A549 (cell line): ENCODE measurements around the gene CIPC. TPM values are rescaled to one million over a fixed set of nuclear protein-coding genes. Genes with fewer than 3 reads are reported as not detected.
A peak's percentile ranks its signal among the peaks of the same experiment; 100 is the strongest.

Source experiments
- ATAC-seq, 2 experiments: fragments of 200-7000 bp in 1 of 2; fragments of >200 bp in 1 of 2; cut with Nextera tagmentation in 1 of 2; cut with Tn5 transposase in 1 of 2; 3 replicates each; pipeline versions ENCODE4 v1.8.0 to v1.9.1; 2018 to 2020; ENCODE audit warnings: mild to moderate bottlenecking in 1 of 2, moderate library complexity in 1 of 2
- CTCF ChIA-PET: fragments of 300-600 bp; sonication (Branson Sonifier 250); formaldehyde crosslinking; extraction: SDS; loops from one replicate; lab custom pipeline; 2021; ENCODE audit warnings: antibody characterized with exemption, inconsistent platforms; lab: Yijun Ruan, JAX
- POLR2A ChIA-PET: fragments of 350-600 bp; formaldehyde crosslinking; extraction: SDS; loops from one replicate; lab custom pipeline; 2021; ENCODE audit warnings: antibody characterized with exemption, inconsistent platforms; lab: Yijun Ruan, JAX
- DNase-seq, 2 experiments: peaks; one replicate each; pipeline versions ENCODE4 v3.0.0 to v3.0.0-alpha.2; 2011 to 2016; ENCODE audit warnings: low read depth in 1 of 2, low spot score in 1 of 2
- FAIRE-seq: peaks from 2 replicates; lab custom pipeline; 2011; peaks lifted over from hg19 to GRCh38; lab: Jason Lieb, UNC
- H3K27ac ChIP-seq, 2 experiments: fragments of >200 bp; sonication (Bioruptor Twin); formaldehyde crosslinking; 3 replicates each; pipeline ENCODE4 v1.5.1; 2016 to 2017
- H3K4me1 ChIP-seq: fragments of >200 bp; sonication (Bioruptor Twin); formaldehyde crosslinking; 3 replicates; pipeline ENCODE4 v1.6.1; 2016
- H3K4me2 ChIP-seq: fragments of >200 bp; sonication (Bioruptor Twin); formaldehyde crosslinking; 3 replicates; pipeline ENCODE4 v1.6.1; 2016
- H3K4me3 ChIP-seq: fragments of >200 bp; sonication (Bioruptor Twin); formaldehyde crosslinking; 3 replicates; pipeline ENCODE4 v1.5.1; 2016
- H3K9me3 ChIP-seq: fragments of >200 bp; sonication (Bioruptor Twin); formaldehyde crosslinking; 3 replicates; pipeline ENCODE4 v1.6.1; 2016
- BCL3 ChIP-seq: fragments of >200 bp; sonication (Bioruptor Twin); formaldehyde crosslinking; IDR thresholded peaks from 3 replicates; pipeline ENCODE4 v1.6.1; 2016
- CBX2 ChIP-seq: fragments of 200-600 bp; sonication (generic); IDR thresholded peaks from 2 replicates; pipeline ENCODE4 v1.6.1; 2016; ENCODE audit warnings: low read depth, mild to moderate bottlenecking, borderline replicate concordance
- CBX8 ChIP-seq: fragments of 200-600 bp; sonication (generic); IDR thresholded peaks from 2 replicates; pipeline ENCODE4 v1.6.1; 2016
- CEBPB ChIP-seq, 2 experiments: fragments of >200 bp in 1 of 2; sonication (Bioruptor Twin) in 1 of 2; formaldehyde crosslinking in 1 of 2; IDR thresholded peaks; 2 replicates each; pipeline ENCODE4 v1.6.1; 2012 to 2016
- CHD2 ChIP-seq: fragments of 150-350 bp; IDR thresholded peaks from 2 replicates; pipeline ENCODE4 v1.6.1; 2014; ENCODE audit warnings: low read length; ENCODE audit not compliant: partially characterized antibody
- CHD4 ChIP-seq: fragments of 200-600 bp; sonication (generic); IDR thresholded peaks from 2 replicates; pipeline ENCODE4 v1.6.1; 2016; ENCODE audit warnings: antibody characterized with exemption, mild to moderate bottlenecking, borderline replicate concordance
- EHMT2 ChIP-seq: fragments of 200-600 bp; sonication (generic); IDR thresholded peaks from 2 replicates; pipeline ENCODE4 v1.6.1; 2016; ENCODE audit warnings: antibody characterized with exemption, low read depth, mild to moderate bottlenecking, moderate library complexity
- ESRRA ChIP-seq: fragments of 150-350 bp; IDR thresholded peaks from 2 replicates; pipeline ENCODE4 v1.6.1; 2014; ENCODE audit warnings: mild to moderate bottlenecking, low read length, borderline replicate concordance
- FOSL2 ChIP-seq, 2 experiments: fragments of 450-650 bp in 1 of 2; fragments of >200 bp in 1 of 2; sonication (Bioruptor Twin) in 1 of 2; formaldehyde crosslinking; IDR thresholded peaks; 2 replicates each; pipeline versions ENCODE4 v1.5.0 to v1.6.1; 2016 to 2020; ENCODE audit warnings: mild to moderate bottlenecking in 1 of 2, moderate library complexity in 1 of 2
- FOXS1 ChIP-seq: fragments of 250-450 bp; sonication (Bioruptor Pico); IDR thresholded peaks from 2 replicates; pipeline ENCODE4 v1.5.0; 2020; ENCODE audit warnings: mild to moderate bottlenecking, moderate library complexity
- GATA3 ChIP-seq: IDR thresholded peaks from 2 replicates; pipeline ENCODE4 v1.6.1; 2012; ENCODE audit warnings: borderline replicate concordance
- HDAC2 ChIP-seq: fragments of 200-600 bp; sonication (generic); IDR thresholded peaks from 2 replicates; pipeline ENCODE4 v1.6.1; 2016
- HES2 ChIP-seq: fragments of >200 bp; sonication (Bioruptor Twin); formaldehyde crosslinking; IDR thresholded peaks from 2 replicates; pipeline ENCODE4 v1.6.1; 2016
- HOXA7 ChIP-seq: fragments of 250-450 bp; sonication (Bioruptor Pico); IDR thresholded peaks from 2 replicates; pipeline ENCODE4 v1.5.0; 2020; ENCODE audit warnings: mild to moderate bottlenecking, moderate library complexity
- HOXB5 ChIP-seq: fragments of 250-450 bp; sonication (Bioruptor Pico); IDR thresholded peaks from 2 replicates; pipeline ENCODE4 v1.5.0; 2020; ENCODE audit warnings: mild to moderate bottlenecking, moderate library complexity
- JUN ChIP-seq, 2 experiments: fragments of >200 bp; sonication (Bioruptor Twin); formaldehyde crosslinking; IDR thresholded peaks; 2 replicates in 1 of 2; 3 replicates in 1 of 2; pipeline ENCODE4 v1.6.1; 2016 to 2017
- MYC ChIP-seq: IDR thresholded peaks from 2 replicates; pipeline ENCODE4 v1.6.1; 2012; ENCODE audit warnings: mild to moderate bottlenecking, inconsistent platforms, low read length, improper control_type of control experiment, borderline replicate concordance
- NFE2L2 ChIP-seq: fragments of 150-350 bp; conservative IDR thresholded peaks from 2 replicates; pipeline ENCODE4 v1.6.1; 2014; ENCODE audit warnings: low read length
- POLR2A ChIP-seq: IDR thresholded peaks from 2 replicates; pipeline ENCODE4 v1.6.1; 2012; ENCODE audit warnings: mild to moderate bottlenecking, low read length
- POLR2AphosphoS2 ChIP-seq: conservative IDR thresholded peaks from 2 replicates; pipeline ENCODE4 v1.6.1; 2012; ENCODE audit warnings: low read length, improper control_type of control experiment, inconsistent platforms
- RAD21 ChIP-seq, 2 experiments: fragments of >200 bp in 1 of 2; sonication (Bioruptor Twin) in 1 of 2; formaldehyde crosslinking in 1 of 2; IDR thresholded peaks in 1 of 2; conservative IDR thresholded peaks in 1 of 2; 2 replicates in 1 of 2; 3 replicates in 1 of 2; pipeline ENCODE4 v1.6.1; 2012 to 2018; ENCODE audit warnings: inconsistent platforms in 1 of 2
- REST ChIP-seq: fragments of 200-600 bp; sonication (generic); IDR thresholded peaks from 2 replicates; pipeline ENCODE4 v1.6.1; 2016; ENCODE audit warnings: antibody characterized with exemption, mild to moderate bottlenecking, moderate library complexity
- RFX5 ChIP-seq: fragments of 450-650 bp; IDR thresholded peaks from 2 replicates; pipeline ENCODE4 v1.7.1; 2014; ENCODE audit warnings: antibody characterized with exemption, mild to moderate bottlenecking, moderate library complexity
- RNF2 ChIP-seq: fragments of 200-600 bp; sonication (generic); IDR thresholded peaks from 2 replicates; pipeline ENCODE4 v1.6.1; 2016; ENCODE audit warnings: low read depth, mild to moderate bottlenecking, antibody characterized with exemption, moderate library complexity, borderline replicate concordance
- TFCP2L1 ChIP-seq: fragments of 250-450 bp; sonication (Bioruptor Pico); IDR thresholded peaks from 2 replicates; pipeline ENCODE4 v1.5.0; 2021; ENCODE audit warnings: mild to moderate bottlenecking
- USF2 ChIP-seq: fragments of 450-650 bp; IDR thresholded peaks from 2 replicates; pipeline ENCODE4 v1.6.1; 2014; ENCODE audit warnings: antibody characterized with exemption
- ZC3H11A ChIP-seq: fragments of 450-650 bp; IDR thresholded peaks from 2 replicates; pipeline ENCODE4 v1.6.1; 2014; ENCODE audit warnings: antibody characterized with exemption, mild to moderate bottlenecking
- WGBS: methylation state at CpG from one replicate; pipeline ENCODE4 v1.1.6; 2017; ENCODE audit errors: missing lambda C conversion rate; 5-methylcytosine and 5-hydroxymethylcytosine counted together
- polyA minus RNA-seq: library from RNA; depleted of rRNA, polyadenylated mRNA; stranded (reverse); fragments of >200 nt; gene quantifications from 2 replicates; pipeline ENCODE4 v1.2.3, GENCODE V29; 2011; rRNA and poly(A)+ RNA removed
- polyA plus RNA-seq, 4 experiments: library from polyadenylated mRNA; depleted of rRNA in 3 of 4; stranded (reverse); fragments of >200 nt; fragmentation: RNase III in 1 of 4; extraction: RNeasy Plus Mini Kit Qiagen cat#74134 plus additional on column Dnase treatment in 1 of 4; gene quantifications; 2 replicates in 3 of 4; 3 replicates in 1 of 4; pipeline ENCODE4 v1.2.3, GENCODE V29; 2011 to 2017
- TF ChIP-seq, protein P1 (sequence below): IDR thresholded peaks from 2 replicates; pipeline ENCODE4 v1.6.1; 2012
- TF ChIP-seq, protein P2 (sequence below): fragments of 250-450 bp; sonication (Bioruptor Pico); IDR thresholded peaks from 2 replicates; pipeline ENCODE4 v1.5.0; 2020; ENCODE audit warnings: low read depth, mild to moderate bottlenecking, moderate library complexity
- TF ChIP-seq, protein P3 (sequence below): IDR thresholded peaks from 2 replicates; pipeline ENCODE4 v1.6.1; 2012

The CIPC gene
- polyA plus RNA-seq (2011; rRNA removed) (13.9 and 15.2 TPM in 2 replicates), polyA plus RNA-seq (2017; fragmentation: RNase III; extraction: RNeasy Plus Mini Kit Qiagen cat#74134 plus additional on column Dnase treatment) (8.9 to 9.6 TPM (median 8.9 TPM) in 3 replicates), polyA minus RNA-seq (12.4 and 15.7 TPM in 2 replicates)
- 5.2 and 7.2 TPM in 2 replicates for polyA plus RNA-seq (2012; cell fraction: cytosol; rRNA removed)
- polyA plus RNA-seq (2012; cell fraction: nucleus; rRNA removed) = 3.9 and 5.1 TPM in 2 replicates

GRCh38 chr14:77097700-77098528, at the start of gene CIPC:
TSS of gene CIPC (plus strand) at chr14:77098258. CDS start at chr14:77105709, 7,451 bp downstream.
- ChIA-PET POLR2A (interaction anchor here (1.0 to 1.3 kb wide), 3 partner anchors 22 to 223 kb away, joined by 3 to 8 read pairs (median 4); partner anchors contain the start of genes GSTZ1 and POMT2), CTCF (interaction anchor here (1.2 to 34.2 kb wide), 8 partner anchors 22 to 222 kb away, joined by 3 to 1600 read pairs (median 4); no protein-coding TSS in a partner anchor)
- peaks cover 19% of the 10 kb centered on the region for H3K4me1 ChIP-seq
- no peaks in the 10 kb centered on the region for H3K9me3 ChIP-seq
- peak within 1 kb of the TSS; percentile 90 for H3K4me2 ChIP-seq
- WGBS = 5% methylated on average over 38 of the region's 87 CpGs
- ATAC-seq = peak; percentile 91 to 96
- DNase-seq = peak; percentile 97 to 99
- H3K4me3 ChIP-seq = peak within 1 kb of the TSS; percentile 92
- FAIRE-seq = no peak
- peak within 1 kb of the TSS; percentile 94 to 96 for H3K27ac ChIP-seq
- TF ChIP-seq USF2 (peak; percentile 96), RFX5 (peak; percentile 42; the same call in 1 of the 2 replicates), FOSL2 (IDR thresholded peaks at IDR 0.05) (no peak), FOSL2 (CRISPR knock-in tag; IDR thresholded peaks at IDR 0.05) (peak; percentile 49; the same call in 1 of the 2 replicates), CBX2 (no peak), GATA3 (no peak), ESRRA (no peak), BCL3 (peak; percentile 63; the same call in 1 of the 3 replicates), TFCP2L1 (no peak), REST (no peak), FOXS1 (no peak), CBX8 (no peak), JUN (IDR thresholded peaks at IDR 0.05) (peak; percentile 31 to 97), HOXB5 (CRISPR knock-in tag) (no peak), CHD4 (no peak), POLR2AphosphoS2 (no peak), CEBPB (IDR thresholded peaks at IDR 0.05) (peak; percentile 65 to 89), NFE2L2 (no peak), RAD21 (conservative IDR thresholded peaks at IDR 0.05 in 1 of 2, IDR thresholded peaks at IDR 0.05 in 1 of 2) (no peak), CHD2 (peak; percentile 31), HOXA7 (CRISPR knock-in tag) (no peak), HES2 (no peak), ZC3H11A (no peak), POLR2A (peak; percentile 87), HDAC2 (no peak), EHMT2 (no peak), MYC (peak; percentile 75), RNF2 (no peak)
- TF ChIP-seq, protein P1, sequence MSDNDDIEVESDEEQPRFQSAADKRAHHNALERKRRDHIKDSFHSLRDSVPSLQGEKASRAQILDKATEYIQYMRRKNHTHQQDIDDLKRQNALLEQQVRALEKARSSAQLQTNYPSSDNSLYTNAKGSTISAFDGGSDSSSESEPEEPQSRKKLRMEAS = peak; percentile 88
- TF ChIP-seq, protein P2, sequence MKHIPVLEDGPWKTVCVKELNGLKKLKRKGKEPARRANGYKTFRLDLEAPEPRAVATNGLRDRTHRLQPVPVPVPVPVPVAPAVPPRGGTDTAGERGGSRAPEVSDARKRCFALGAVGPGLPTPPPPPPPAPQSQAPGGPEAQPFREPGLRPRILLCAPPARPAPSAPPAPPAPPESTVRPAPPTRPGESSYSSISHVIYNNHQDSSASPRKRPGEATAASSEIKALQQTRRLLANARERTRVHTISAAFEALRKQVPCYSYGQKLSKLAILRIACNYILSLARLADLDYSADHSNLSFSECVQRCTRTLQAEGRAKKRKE = no peak; the same call in 1 of the 2 replicates
- TF ChIP-seq, protein P3, sequence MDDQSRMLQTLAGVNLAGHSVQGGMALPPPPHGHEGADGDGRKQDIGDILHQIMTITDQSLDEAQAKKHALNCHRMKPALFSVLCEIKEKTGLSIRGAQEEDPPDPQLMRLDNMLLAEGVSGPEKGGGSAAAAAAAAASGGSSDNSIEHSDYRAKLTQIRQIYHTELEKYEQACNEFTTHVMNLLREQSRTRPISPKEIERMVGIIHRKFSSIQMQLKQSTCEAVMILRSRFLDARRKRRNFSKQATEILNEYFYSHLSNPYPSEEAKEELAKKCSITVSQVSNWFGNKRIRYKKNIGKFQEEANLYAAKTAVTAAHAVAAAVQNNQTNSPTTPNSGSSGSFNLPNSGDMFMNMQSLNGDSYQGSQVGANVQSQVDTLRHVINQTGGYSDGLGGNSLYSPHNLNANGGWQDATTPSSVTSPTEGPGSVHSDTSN = no peak
